HepG2 (cell line): Measurements from ENCODE around the gene TDG. TPM values are rescaled to one million over a fixed set of nuclear protein-coding genes. Genes with fewer than 3 reads are reported as not detected.

Experiments used
- FOXJ3 ChIP-seq: sonication (generic); formaldehyde crosslinking; IDR thresholded peaks from 2 replicates; pipeline ENCODE4 v1.4.0; 2020; ENCODE audit warnings: missing genetic modification reagents, mild to moderate bottlenecking, borderline replicate concordance
- GATA4 ChIP-seq: sonication (generic); IDR thresholded peaks from 2 replicates; pipeline ENCODE4 v1.6.1; 2016; ENCODE audit warnings: antibody characterized with exemption, low read depth, borderline replicate concordance
- MAF1 ChIP-seq: sonication (generic); formaldehyde crosslinking; IDR thresholded peaks from 2 replicates; pipeline ENCODE4 v1.5.0; 2020; ENCODE audit warnings: missing genetic modification reagents, borderline replicate concordance
- NPAS2 ChIP-seq: sonication (generic); formaldehyde crosslinking; IDR thresholded peaks from 2 replicates; pipeline ENCODE4 v1.8.0; 2022; ENCODE audit warnings: mild to moderate bottlenecking, missing genetic modification reagents, borderline replicate concordance
- SALL1 ChIP-seq: sonication (generic); formaldehyde crosslinking; IDR thresholded peaks from 2 replicates; pipeline ENCODE4 v1.8.0; 2022; ENCODE audit warnings: mild to moderate bottlenecking, missing genetic modification reagents
- SATB2 ChIP-seq: sonication (generic); formaldehyde crosslinking; IDR thresholded peaks from 2 replicates; pipeline ENCODE4 v1.5.0; 2020; ENCODE audit warnings: missing genetic modification reagents
- SMC3 ChIP-seq: IDR thresholded peaks from 2 replicates; pipeline ENCODE4 v1.6.1; 2011; ENCODE audit warnings: low read length, improper control_type of control experiment
- SNRNP70 ChIP-seq: fragments of 200-400 bp; formaldehyde crosslinking; IDR thresholded peaks from 2 replicates; pipeline ENCODE4 v1.6.1; 2017; ENCODE audit warnings: mild to moderate bottlenecking, low read depth, low read length, moderate library complexity
- STAT5B ChIP-seq: sonication (generic); formaldehyde crosslinking; IDR thresholded peaks from 2 replicates; pipeline ENCODE4 v1.4.0; 2020; ENCODE audit warnings: missing genetic modification reagents
- YY1 ChIP-seq: IDR thresholded peaks from 2 replicates; pipeline ENCODE4 v1.6.1; 2011; ENCODE audit warnings: low read length, low read depth, moderate library complexity, mild to moderate bottlenecking; ENCODE audit not compliant: insufficient read depth, insufficient replicate concordance
- ZNF207 ChIP-seq: fragments of 450-650 bp; IDR thresholded peaks from 2 replicates; pipeline ENCODE4 v1.6.1; 2016; ENCODE audit warnings: antibody characterized with exemption, borderline replicate concordance
- ZNF30 ChIP-seq: sonication (generic); formaldehyde crosslinking; IDR thresholded peaks from 2 replicates; pipeline ENCODE4 v1.5.0; 2020; ENCODE audit warnings: mild to moderate bottlenecking, missing genetic modification reagents
- ZNF367 ChIP-seq: sonication (generic); formaldehyde crosslinking; IDR thresholded peaks from 2 replicates; pipeline ENCODE4 v1.4.0; 2020; ENCODE audit warnings: missing genetic modification reagents, borderline replicate concordance
- ZNF747 ChIP-seq: sonication (generic); formaldehyde crosslinking; IDR thresholded peaks from 2 replicates; pipeline ENCODE4 v1.8.1; 2023; ENCODE audit warnings: missing genetic modification reagents, mild to moderate bottlenecking, borderline replicate concordance
- polyA plus RNA-seq, 8 experiments: library from polyadenylated mRNA; depleted of rRNA in 3 of 8; stranded (reverse) in 7 of 8; unstranded in 1 of 8; fragments of >200 nt; fragmentation: Illumina TruSeq in 4 of 8; extraction: Trizol in 4 of 8; gene quantifications; 2 replicates each; pipeline versions ENCODE4 v1.2.1 to v1.2.3, GENCODE V29; 2011 to 2016; ENCODE audit warnings: low read depth in 4 of 8, missing spikeins in 1 of 8, mixed read lengths in 1 of 8; ENCODE audit not compliant: insufficient read depth in 1 of 8
- total RNA-seq, 5 experiments: library from RNA; depleted of rRNA; stranded (reverse); fragments of >200 nt; fragmentation: Illumina TruSeq; extraction: Trizol; gene quantifications; 2 replicates each; pipeline ENCODE4 v1.2.3, GENCODE V29; 2016; ENCODE audit warnings: low read depth in 1 of 5
- TF ChIP-seq, protein P1 (sequence below): sonication (generic); IDR thresholded peaks from 2 replicates; pipeline ENCODE4 v1.6.1; 2016; ENCODE audit warnings: low read depth, borderline replicate concordance
- TF ChIP-seq, protein P2 (sequence below): sonication (generic); formaldehyde crosslinking; IDR thresholded peaks from 2 replicates; pipeline ENCODE4 v1.4.0; 2020; ENCODE audit warnings: missing genetic modification reagents
- TF ChIP-seq, protein P3 (sequence below): sonication (generic); formaldehyde crosslinking; IDR thresholded peaks from 2 replicates; pipeline ENCODE4 v1.9.0; 2022; ENCODE audit warnings: low read depth, missing genetic modification reagents
- TF ChIP-seq, protein P4 (sequence below): sonication (generic); formaldehyde crosslinking; IDR thresholded peaks from 2 replicates; pipeline ENCODE4 v1.4.0; 2020; ENCODE audit warnings: mild to moderate bottlenecking, low read depth, missing genetic modification reagents

The TDG gene
- total and polyA plus RNA-seq, 2 of the 13 experiments (the other 11 are each of a cell fraction or from before 2014, with no cell fraction given) = 14.2 to 19.5 TPM

DNA sequence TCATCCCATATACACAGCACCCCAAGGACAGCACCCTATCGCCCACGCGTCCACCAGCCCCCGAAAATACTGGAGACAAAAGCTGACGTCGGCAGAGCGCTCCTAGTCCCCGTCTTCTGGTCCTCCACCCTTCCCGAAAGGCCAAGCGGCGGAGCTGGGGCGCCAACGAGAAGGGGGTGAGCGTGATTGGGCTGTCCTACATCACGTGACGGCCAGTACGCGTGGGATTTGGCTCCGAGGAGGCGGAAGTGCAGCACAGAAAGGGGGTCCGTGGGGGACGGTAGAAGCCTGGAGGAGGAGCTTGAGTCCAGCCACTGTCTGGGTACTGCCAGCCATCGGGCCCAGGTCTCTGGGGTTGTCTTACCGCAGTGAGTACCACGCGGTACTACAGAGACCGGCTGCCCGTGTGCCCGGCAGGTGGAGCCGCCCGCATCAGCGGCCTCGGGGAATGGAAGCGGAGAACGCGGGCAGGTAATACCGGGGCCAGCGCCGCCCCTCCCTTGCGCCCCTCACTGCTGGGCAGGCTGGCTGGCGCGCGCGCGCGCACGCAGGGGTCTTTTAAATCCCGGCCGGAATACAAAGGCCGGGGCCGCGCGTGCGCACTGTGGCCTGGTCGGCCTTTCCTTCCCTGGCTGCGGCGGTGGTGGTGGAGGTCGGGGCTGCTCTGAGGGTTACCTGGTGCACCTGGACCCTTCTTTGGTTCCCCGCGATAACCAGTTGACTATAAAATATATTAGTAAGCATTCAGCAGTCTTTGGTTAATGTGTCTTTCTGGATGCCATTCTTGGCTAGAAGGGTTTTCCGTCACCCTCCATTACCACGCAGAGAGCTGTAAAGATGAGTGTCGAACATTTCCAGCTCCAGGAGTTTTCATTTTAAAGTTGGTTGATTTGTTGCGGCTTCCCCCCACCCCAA is at the start of gene TDG (continued):
- TF ChIP-seq, protein P1, sequence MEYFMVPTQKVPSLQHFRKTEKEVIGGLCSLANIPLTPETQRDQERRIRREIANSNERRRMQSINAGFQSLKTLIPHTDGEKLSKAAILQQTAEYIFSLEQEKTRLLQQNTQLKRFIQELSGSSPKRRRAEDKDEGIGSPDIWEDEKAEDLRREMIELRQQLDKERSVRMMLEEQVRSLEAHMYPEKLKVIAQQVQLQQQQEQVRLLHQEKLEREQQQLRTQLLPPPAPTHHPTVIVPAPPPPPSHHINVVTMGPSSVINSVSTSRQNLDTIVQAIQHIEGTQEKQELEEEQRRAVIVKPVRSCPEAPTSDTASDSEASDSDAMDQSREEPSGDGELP = no peak; the same call in 1 of the 2 replicates
- TF ChIP-seq YY1 = peak; percentile 71
- no peak for TF ChIP-seq GATA4
- TF ChIP-seq ZNF207 = 0 out of 2 replicates have a peak, but pooled peaks have one; percentile 55
- TF ChIP-seq SNRNP70 = no peak
- TF ChIP-seq ZNF747 (CRISPR knock-in tag) = peak; percentile 80; the same call in 1 of the 2 replicates
- TF ChIP-seq SALL1 = peak; percentile 88
- peak; percentile 69; the same call in 1 of the 2 replicates for TF ChIP-seq ZNF30
- TF ChIP-seq FOXJ3 (CRISPR knock-in tag) = no peak
- no peak for TF ChIP-seq NPAS2
- peak; percentile 89; the same call in 1 of the 2 replicates for TF ChIP-seq SATB2
- no peak for TF ChIP-seq SMC3
- TF ChIP-seq, protein P2, sequence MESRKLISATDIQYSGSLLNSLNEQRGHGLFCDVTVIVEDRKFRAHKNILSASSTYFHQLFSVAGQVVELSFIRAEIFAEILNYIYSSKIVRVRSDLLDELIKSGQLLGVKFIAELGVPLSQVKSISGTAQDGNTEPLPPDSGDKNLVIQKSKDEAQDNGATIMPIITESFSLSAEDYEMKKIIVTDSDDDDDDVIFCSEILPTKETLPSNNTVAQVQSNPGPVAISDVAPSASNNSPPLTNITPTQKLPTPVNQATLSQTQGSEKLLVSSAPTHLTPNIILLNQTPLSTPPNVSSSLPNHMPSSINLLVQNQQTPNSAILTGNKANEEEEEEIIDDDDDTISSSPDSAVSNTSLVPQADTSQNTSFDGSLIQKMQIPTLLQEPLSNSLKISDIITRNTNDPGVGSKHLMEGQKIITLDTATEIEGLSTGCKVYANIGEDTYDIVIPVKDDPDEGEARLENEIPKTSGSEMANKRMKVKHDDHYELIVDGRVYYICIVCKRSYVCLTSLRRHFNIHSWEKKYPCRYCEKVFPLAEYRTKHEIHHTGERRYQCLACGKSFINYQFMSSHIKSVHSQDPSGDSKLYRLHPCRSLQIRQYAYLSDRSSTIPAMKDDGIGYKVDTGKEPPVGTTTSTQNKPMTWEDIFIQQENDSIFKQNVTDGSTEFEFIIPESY (CRISPR knock-in tag) = 0 out of 2 replicates have a peak, but pooled peaks have one; percentile 21
- no peak for TF ChIP-seq MAF1 (CRISPR knock-in tag)
- no peak for TF ChIP-seq STAT5B (CRISPR knock-in tag)
- TF ChIP-seq ZNF367 (CRISPR knock-in tag) = 0 out of 2 replicates have a peak, but pooled peaks have one; percentile 62
- TF ChIP-seq, protein P3, sequence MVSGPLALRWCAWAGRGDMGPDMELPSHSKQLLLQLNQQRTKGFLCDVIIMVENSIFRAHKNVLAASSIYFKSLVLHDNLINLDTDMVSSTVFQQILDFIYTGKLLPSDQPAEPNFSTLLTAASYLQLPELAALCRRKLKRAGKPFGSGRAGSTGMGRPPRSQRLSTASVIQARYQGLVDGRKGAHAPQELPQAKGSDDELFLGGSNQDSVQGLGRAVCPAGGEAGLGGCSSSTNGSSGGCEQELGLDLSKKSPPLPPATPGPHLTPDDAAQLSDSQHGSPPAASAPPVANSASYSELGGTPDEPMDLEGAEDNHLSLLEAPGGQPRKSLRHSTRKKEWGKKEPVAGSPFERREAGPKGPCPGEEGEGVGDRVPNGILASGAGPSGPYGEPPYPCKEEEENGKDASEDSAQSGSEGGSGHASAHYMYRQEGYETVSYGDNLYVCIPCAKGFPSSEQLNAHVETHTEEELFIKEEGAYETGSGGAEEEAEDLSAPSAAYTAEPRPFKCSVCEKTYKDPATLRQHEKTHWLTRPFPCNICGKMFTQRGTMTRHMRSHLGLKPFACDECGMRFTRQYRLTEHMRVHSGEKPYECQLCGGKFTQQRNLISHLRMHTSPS (CRISPR knock-in tag) = peak; percentile 87
- TF ChIP-seq, protein P4, sequence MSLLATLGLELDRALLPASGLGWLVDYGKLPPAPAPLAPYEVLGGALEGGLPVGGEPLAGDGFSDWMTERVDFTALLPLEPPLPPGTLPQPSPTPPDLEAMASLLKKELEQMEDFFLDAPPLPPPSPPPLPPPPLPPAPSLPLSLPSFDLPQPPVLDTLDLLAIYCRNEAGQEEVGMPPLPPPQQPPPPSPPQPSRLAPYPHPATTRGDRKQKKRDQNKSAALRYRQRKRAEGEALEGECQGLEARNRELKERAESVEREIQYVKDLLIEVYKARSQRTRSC (CRISPR knock-in tag) = no peak
